HG03575 (cell line): ENCODE measurements around the gene ADAMTS2.

Experiments
- ATAC-seq: cut with Tn5 transposase; IDR thresholded peaks from one replicate; pipeline ENCODE4 v1.9.1; 2021; ENCODE audit not compliant: unreplicated experiment, insufficient number of reproducible peaks, low FRiP score; ENCODE audit errors: extremely low read depth

Gene ADAMTS2

DNA sequence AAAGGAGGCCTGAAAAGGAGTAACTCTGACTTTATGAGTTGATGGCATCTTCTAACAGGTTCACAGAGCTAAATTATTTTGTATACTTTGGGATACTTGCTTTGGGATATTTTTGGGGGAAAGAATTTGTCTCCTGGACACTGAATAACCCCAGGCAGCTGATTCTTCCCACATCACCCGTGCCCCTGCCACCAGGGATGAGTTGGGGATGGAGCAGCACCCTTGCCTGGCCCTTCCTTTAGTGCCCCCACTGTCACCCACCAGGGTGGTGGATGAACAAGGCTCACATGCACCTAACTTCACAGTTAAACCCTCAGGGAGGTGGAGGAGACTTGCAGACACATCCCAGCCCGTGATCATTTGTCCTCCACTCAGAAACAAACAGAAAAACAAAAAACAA is 2.3 kb upstream of the ADAMTS2 start:
- no peak for ATAC-seq

DNA sequence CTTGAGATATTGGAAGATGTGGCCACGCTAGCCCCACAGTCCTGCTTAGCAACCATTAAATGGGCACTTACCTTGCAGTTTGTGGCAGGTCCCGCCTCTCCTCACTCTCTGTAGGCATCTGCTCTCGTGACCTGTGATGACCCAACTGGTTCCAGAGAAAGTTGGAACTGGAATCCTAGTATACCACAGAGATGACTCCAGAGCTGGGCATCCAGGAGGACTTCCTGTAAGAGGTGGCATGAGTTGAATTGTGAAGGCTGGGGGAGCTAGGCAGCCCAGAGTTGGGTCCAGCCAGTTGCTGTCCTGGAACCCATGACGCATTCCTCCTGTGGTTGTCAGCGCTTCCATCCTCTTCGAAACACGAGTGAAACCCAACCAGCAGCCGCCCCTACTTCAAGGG is 1.6 kb upstream of the ADAMTS2 start:
- ATAC-seq, result no peak

DNA sequence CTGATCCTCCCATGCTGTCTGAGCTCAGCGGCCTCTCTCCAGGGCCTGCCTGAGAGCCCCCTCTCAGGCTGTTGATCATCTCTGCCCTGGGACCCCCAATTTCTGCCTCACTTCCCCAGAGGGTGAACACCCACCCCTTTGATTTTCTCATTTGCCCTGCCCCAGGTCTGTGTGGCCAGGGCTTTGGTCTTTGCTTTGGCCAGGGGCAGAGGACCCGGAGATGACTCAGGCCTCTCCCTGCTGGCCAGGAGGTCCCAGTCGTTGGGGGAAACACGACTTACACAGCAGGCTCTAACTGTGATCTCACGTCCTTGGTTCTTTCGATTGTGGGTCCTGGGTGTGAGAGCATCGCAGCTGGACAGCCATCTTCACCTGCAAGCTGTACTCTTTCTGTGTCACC is 1.1 kb upstream of the ADAMTS2 start:
- ATAC-seq, result no peak

DNA sequence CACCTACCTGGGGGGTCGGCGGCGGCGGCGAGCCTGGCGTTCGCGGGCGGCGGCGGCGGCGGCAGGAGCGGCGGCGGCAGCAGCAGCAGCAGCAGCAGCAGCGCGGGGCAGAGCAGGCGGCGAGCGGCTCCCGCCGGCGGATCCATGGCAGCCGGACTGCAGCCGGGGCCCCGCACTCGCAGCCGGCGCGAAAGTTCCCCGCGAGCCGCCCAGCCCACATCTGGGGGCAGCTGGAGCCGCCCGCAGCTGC is 153 bp downstream of the ADAMTS2 start:
- no peak for ATAC-seq

GRCh38 chr5:179344431-179345182 is 654 bp downstream of the ADAMTS2 start:
- ATAC-seq, result no peak

GRCh38 chr5:179343719-179344430 is 1.4 kb downstream of the ADAMTS2 start:
- ATAC-seq, result no peak

DNA sequence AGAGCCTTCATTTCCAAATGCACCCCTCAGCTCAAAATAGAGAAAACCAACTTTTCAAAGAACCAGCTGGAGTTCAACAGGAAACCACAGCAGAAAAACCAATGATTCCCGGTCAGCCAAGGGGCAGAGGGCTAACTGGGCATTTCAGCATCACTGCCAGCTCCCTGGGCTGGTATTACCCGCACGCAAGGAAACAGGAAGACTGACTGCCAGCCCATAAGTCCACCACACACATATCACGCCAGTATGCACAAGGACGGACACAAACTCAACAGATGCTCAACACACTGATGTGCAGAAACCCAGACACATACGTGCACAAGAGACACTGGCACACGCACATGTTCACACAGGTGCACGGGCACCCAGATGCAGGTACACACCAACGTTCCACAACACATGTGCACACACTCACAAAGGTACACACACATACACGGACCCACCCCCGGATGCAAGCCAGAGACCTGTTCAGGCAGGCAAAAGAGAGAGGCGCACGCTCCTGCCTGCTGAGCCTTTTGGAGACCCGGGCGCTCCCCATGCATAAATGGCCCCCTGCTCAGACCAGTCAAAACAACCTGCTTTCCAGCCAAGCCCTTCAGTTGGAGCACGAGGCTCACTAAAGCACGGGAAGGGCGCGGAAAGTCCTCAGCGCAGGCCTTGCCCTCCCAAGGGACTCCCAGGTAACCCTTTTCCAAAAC is 2.1 kb downstream of the ADAMTS2 start:
- ATAC-seq, result no peak

GRCh38 chr5:179342577-179342976 is 2.7 kb downstream of the ADAMTS2 start:
- no peak for ATAC-seq

DNA sequence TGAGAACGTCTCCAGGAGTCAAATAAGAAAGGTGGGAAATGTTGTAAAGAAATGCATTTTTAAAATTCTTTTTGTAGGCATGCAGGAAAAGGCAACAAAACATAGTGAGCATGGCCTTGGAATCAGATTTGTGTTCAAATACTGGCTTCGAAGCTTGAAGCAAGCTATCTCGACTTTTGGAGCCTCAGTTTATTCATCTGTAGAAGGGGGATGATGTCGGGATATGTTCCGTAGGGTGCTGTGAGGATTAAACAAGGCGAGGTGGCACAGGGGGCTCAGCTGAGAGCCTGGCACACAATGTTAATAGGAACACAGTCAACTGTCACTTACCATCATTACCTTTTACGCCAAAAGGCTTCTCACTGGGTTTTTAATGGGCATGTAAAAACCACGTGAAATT is 4.8 kb downstream of the ADAMTS2 start:
- no peak for ATAC-seq

- no peak for ATAC-seq
Observed at GRCh38 chr5:179339996-179340395, 5.3 kb downstream of the ADAMTS2 start.

DNA sequence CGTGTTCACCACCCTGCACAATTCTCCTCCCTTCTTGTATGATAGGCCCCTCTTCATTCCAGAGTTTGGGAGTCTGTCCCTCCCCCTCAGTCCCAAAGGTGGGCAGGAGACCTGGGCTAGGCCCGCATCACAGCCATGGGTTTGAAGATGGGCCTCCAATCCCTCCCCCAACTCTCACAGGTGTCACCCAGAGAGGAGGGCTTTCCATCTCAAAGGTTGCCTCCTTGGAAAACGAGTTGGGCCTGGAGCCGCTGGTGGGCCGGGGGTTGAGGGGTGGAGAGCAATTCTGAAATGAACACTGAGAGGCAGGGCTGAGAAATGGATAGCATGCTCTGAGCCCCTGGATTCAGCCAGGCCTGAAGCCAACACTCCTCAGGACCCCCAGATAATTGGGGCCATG is 6.2 kb downstream of the ADAMTS2 start:
- no peak for ATAC-seq

DNA sequence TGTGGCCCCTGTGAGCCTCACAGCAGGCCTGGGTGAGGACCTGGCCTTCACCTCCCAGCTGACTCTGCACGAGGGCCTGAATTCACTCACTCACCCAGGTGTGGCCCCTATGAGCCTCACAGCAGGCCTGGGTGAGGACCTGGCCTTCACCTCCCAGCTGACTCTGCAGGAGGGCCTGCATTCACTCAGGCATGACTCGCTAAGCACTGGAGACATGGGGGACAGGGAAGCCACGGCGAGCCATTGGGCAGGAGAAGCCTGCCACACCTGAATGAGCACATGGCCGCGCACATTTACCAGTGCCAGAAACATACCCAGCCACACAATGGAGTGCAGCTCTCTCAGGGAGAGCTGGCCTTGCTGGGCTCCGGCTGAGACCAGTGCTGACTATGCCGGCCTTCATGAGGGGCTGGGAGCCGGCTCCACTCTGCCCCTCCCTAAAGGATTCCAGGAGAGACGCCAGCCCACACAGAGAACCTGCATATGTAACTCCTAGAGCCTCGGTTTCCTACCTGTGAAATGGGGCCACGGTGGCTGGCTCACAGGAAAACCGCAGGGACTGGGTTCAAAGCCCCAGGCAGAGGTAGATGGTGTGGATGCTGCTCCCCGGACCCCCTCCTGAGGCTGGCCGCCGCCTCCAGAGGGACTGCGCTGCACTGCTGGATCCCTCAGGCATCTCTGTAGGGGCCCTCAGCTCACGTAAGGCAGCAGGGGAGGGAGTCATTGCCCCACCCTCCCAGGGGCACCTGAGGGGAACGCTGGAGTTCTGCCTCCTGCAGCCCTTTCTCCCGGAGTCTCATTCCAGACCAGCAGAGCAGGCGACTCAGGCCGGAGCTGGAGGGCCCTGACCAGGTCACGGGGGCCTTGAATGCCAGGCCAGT is 7.2 kb downstream of the ADAMTS2 start:
- no peak for ATAC-seq

- no peak for ATAC-seq
Observed at GRCh38 chr5:179336871-179337795, 8.1 kb downstream of the ADAMTS2 start.

GRCh38 chr5:179336126-179336870 is 9.0 kb downstream of the ADAMTS2 start:
- ATAC-seq, result no peak

DNA sequence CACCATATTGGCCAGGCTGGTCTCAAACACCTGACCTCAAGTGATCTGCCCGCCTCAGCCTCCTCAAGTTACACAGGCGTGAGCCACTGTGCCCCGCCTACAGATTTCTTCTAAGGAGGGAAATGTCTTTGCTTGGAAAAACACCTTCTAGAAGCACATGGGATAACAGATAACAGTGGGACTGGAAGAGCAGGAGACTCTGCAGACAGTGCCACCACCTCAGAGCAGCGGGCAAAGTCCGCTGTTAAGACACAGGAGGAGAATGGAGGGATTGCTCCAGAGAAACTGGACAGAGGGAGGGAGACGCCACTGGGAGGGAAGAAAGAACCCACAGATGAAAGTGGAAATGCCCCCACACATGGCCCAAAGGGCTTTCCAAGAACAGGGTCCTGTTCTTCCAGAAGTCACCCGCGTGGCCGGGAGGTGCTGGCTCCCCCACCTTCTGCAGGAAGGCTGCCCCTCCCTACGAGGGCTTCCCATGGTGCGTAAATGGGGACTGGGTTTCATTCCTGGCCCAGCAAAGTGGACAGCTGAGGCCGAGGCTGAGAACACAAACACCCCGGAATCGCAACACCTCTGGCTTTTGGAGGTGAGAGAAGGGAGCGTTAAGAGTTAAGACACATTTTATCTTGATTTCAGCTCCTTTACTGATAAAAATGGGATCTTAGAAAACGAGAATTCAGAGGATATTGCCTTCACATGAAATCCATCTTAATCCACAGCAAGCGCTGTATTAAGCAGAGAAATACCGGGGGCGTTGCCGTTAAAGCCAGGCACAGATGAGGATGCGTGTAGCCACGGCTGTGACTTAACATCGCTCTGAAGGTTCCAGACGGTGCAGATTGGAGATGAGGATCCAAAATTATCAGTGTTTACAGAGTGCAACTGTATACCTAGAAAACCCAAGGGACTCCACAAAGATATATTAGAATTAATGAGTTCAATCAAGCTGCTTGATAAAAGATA is 11.2 kb downstream of the ADAMTS2 start:
- ATAC-seq, result no peak

DNA sequence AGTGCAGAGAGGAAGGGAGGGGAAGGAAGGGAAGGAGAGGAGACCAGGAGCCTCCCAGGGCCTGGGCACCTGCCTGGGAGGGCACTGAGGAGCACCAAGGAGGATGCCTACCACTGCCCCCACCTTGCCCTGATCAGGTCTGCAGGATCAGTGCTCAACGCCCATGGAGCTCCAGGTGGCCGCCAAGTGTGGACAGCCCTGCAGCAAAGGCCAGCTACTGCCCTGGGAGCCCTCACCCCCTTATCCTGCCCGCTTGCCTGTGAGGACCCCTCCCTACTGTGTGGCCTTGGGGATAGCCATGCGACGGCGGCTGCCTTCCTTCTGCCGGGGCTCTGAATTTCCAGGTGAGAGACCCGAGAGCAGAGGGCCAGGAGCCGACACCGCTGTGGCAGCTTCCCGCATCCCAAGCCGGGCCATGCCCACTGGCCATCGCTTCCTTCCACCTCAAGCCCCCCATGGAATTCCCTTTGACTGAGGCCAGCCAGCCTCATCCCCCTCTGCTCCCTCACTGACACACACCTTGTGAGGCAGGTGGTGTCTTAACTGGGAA is 12.4 kb downstream of the ADAMTS2 start:
- ATAC-seq, result no peak
